ENCODE results near the gene FHOD1.

GRCh38 chr16:67268136-67268579, 20.9 kb upstream of the FHOD1 start:
- TF ChIP-seq CTCF (IDR thresholded peaks at IDR 0.05) (no peak), POLR2A (IDR thresholded peaks at IDR 0.05) (no peak)

Data from Peyer's patch (tissue), 4 donors.